Stimulated activated CD4-positive, alpha-beta T cell treated with anti-CD3 and anti-CD28 coated beads, Interleukin-15, amount 100 ng/mL, for 1 hour (primary cell): ENCODE measurements around the gene KSR2.

Experiments
- DNase-seq, 2 donors: peaks; one replicate each; pipeline ENCODE4 v3.0.0-alpha.2; 2020; ENCODE audit warnings: low read depth in 1 of 2, low spot score in 1 of 2

KSR2 gene

DNA sequence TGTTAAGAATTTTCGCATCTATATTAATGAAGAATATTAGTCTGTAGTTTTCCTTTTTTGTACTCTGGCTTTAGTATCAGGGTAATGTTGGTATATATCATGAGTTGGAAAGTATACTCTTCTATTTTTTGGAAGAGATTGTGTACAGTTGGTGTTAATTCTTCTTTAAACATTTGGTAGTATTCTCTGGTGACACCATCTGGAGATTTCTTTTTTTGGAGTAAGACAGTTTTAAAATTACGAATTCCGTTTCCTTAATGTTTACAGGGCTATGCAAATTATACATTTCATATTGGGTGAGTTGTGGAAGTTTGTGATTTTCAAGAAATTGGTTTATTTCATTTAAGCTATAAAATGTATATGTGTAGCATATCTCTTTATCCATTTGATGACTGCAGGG is 423.6 kb downstream of the KSR2 start:
- no peak for DNase-seq

DNA sequence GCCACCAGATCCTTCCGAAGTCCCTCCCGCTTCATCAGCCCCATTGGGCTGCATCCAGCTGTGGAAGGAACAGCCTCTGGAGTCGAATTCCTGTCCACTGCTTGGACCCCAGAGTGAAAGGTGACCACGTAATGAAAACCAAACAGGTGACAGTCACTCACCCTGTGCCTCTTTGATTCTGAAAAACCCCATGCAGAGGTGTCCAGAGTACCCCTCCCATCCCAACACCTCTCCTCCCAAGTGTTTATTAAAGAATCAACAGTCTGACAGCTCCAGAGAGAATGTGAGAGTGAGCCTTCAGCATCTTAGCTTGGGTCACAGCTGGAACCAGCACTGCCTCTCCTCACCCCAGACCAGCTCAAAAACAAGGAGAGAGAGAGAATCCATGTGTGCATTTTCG is 428.8 kb downstream of the KSR2 start:
- no peak for DNase-seq

DNA sequence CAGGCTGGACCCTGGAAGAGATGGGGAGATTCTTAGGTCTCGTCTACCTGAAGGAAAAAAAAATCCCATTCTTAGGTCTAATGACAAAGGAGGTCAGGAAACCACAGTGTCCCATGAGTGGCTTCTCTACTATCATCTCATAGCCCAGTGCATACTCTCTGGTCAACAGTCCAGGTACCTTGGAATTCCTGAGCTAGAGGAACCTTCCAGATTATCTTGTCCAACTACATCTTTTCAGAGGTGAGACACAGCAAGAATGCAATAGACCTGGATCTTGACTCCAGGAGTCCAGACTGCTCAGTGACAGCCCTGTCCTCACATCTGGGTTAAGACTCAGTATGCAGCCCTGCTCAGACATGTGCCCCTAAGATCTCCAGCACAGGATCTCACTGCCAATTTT is 429.9 kb downstream of the KSR2 start:
- DNase-seq: no peak

DNA sequence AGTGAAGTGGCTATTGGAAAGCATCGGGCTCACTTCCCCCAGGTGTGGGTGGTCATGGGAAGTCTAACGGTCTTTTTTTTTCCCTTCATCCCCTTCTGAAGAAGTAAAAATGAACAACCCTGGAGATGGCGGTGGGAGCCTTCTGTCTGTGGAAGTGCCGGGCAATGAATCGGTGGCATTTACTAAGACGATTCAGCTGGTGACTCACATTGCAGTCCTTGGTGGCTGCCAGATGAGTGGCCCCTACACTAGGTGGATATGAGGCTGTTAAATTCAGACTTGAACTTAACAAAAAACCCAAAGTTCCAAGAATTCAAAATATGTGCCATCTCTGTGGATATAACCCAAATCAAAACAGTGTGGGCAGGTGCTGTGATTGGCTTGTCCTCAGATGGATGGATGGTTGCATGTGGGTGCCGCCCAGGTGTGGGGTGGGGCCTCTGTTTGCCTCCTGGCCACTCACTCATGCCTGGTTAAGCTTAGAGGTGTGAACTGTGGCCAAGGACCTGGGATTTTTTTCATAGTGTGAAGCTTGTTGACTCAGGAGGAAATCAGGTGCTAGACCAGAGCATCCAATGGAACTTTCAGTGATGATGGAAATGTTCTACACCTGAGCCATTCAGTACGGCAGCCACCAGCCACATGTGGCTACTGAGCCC is 430.6 kb downstream of the KSR2 start:
- no peak for DNase-seq

DNA sequence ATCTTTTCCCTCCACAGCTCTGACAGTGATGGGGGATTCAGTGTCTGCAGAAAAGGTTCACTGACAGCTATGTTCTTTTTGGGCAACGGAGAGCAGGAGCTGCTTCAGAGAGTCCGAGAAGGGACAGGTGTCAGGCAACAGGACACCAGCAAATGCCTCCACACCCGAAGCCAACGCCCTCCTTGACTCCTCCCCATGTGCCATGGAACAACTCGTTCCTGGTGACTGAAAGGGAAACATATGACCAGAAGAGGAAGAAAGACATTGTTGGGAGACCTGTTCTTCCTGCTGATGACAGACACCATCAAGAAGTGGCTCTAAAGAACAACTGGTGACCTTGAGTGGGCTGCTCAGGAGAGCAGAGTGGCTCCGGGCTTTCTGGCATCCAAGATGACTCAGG is 435.1 kb downstream of the KSR2 start:
- DNase-seq: no peak

DNA sequence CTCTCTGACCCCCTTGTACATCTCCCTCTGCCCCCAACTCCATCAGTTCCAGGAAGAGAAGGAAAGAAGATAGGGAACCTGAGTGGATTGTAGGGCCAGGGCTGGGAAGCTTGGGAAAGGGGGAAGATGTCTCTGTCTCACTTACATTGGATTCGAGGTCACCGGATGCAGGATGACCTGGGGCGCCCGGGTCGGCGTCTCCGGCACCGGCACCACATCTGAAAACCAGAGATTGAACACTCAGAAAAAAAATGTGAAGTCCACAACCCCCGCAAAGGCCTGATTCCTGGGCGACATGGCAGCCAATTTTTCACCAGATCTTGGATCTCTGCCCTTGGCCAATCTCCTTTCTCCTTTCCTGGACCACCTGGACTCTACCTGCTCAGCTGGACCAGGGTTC is 438.0 kb downstream of the KSR2 start:
- no peak for DNase-seq

DNA sequence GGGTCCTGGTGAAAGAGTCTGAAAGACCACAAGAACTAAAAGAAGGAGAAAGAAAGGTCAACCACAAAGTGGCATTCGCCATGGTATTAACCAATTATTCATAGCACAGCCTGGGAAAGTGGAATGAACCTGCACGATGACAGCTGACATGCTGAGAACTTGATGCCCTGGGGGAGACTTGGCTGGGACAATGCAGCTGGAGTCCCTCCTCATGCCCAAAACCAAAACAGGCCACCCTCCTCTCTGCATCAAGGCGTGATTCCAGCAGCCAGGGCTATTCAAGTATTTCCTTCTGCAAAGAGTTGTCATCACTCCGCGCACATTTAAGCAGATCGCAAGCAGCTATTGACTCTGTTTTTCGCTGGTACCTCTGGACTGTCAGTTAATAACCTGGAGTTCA is 440.3 kb downstream of the KSR2 start:
- no peak for DNase-seq

DNA sequence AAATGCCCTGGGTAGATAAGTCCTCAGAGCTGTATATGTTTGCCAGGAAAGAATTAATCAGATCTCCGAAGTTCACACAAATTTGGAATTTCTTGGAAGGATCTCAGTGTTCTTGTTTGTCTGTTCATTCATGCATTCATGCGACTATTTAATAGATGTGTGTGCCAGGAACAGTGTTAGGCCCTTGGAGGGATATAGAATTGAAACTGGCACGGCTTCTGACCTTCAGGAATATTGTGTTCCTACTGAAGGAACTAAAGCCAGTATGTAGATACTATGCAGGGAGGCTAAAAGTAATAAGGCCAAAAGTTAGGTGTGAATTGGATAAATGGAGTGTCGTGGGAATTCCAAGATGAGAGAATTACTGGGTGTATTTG is 441.3 kb downstream of the KSR2 start:
- DNase-seq: no peak

DNA sequence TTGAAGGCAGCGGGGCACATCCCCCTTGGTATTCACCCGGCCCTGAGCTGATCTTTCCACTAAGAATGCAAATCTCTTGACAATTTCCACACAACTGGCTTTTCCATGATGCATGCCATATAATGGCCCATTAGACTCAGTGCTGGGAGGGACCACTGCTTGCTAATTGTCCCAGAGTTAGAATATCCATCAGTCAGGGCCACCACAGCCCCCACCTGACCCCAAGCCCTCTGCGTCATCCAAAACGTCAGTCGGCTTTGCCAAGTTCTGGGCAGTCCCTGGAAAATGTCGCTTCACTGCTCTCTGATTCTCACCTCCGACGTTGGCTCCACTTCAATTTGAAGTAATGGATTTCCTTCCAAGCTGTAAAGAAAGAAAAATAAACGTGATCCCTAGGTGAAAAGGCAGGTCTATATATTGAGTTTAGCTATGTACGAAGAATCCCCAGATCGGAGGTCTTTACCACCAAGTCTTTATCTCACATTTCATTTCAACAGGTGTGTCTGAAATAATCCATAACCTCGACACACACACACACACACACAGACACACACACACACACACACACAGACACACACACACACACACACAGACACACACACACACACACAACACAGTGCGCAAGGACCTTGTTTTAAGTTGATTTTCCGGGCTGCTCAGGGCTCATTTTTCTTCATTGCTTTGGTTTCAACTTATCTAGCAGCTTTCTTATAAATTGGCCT is 441.9 kb downstream of the KSR2 start:
- no peak for DNase-seq

DNA sequence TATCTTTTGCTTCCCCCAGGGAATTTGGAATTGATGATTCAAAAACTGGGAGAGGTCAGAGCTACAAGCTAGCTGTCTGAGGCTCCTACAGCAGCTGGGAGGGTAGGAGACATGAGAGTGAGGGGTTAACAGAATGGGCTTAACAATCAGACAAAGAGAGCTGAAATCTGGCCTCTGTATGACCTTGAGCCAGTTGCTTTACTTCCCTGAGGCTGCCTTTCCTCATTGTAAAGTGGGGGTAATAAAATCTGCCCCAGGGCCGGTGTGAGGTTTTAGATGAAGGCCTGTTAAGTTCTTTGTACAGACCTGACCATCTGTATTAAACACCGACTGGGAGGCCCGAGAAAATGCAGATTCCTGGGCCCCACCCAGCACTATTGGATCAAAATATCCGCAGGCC is 443.0 kb downstream of the KSR2 start:
- DNase-seq: no peak

DNA sequence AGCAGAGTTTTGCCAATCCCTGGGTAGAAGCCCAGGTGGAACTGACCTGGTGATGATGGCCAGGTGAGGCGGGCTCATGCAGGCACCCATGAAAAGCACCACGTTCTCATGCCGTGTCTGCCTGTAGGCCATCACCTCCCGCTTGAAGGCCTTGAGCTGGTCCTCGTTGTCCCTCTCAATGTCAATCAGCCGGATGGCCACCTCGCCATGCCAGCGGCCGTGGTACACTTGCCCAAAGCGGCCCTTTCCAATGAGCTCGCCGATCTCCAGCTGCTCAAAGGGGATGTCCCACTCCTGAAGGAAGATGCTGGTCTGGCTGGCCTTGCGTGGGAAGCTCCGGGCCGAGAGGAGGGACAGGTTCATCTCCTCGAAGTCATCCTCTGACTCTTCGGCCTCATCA is 444.0 kb downstream of the KSR2 start:
- DNase-seq: no peak

DNA sequence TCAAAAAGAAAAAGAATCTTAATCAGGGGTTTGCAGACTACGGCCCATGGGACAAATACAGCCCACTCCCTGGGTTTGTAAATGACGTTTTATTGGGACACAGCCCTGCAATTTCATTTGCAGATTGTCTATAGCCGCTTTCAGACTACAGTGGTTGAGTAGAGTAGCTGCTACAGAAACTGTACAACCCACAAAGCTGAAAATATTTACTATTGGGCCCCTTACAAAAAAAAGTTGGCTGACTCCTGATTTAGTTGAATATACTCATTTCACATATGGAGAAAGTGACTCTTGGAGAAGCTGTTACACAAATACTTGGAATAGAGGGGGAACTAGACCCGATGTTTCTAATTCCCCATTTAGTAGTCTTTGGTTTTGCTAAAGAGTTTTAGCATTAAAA is 444.8 kb downstream of the KSR2 start:
- no peak for DNase-seq

DNA sequence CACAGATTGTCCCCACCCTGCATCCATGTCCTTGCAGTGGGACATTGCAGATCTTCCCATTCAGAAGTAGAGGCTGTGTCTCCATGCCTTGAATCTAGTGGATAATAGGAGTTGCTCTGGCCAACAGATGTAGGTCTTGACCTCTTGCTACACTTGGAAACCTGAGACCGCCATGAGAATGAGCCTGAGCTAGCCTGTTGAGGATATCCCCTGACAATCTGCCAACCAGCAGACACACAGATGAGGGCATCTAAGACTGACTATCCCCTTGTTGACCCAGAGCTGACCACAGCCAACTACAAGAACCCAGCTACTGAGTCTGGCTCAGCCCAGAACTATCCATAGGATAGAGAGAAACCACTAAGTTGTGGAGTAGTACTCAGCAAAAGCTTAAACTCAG is 446.2 kb downstream of the KSR2 start:
- DNase-seq: no peak

DNA sequence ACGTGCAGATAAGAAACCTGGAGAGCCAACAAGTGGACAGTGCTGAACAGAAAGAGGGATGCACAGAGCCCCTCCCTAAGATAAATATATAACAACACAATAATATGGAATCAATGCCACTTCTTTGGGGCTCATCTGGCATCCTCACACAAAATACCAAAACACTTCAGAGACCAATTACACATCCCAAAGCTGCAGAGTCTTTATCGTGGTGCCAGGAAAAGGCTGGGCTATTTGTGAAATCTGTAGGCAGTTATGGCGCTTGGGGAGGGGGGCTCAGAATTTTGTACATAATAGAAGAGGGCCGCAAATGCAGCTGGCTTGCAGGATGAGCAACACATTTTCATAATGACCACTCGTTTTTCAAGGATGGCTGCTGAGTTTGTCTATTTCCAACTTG is 446.9 kb downstream of the KSR2 start:
- no peak for DNase-seq

DNA sequence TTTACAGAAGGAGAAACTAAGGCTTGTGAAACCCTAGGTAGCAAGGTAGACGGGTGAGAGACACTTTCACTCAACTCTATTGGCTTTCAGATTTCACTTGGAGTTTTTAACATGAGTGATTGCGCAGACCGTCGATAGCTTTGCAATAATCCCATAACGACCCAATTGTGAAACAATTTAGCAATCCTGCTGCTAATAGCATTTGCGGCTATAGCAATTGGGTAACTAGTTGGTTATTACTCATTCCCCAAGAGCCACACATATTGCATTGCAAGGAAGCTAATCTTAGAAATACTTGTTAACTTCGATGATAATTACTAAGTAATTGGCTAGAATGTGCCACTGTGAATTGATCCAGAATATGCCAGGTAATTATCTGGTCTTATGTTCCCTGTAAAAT is 447.4 kb downstream of the KSR2 start:
- no peak for DNase-seq

DNA sequence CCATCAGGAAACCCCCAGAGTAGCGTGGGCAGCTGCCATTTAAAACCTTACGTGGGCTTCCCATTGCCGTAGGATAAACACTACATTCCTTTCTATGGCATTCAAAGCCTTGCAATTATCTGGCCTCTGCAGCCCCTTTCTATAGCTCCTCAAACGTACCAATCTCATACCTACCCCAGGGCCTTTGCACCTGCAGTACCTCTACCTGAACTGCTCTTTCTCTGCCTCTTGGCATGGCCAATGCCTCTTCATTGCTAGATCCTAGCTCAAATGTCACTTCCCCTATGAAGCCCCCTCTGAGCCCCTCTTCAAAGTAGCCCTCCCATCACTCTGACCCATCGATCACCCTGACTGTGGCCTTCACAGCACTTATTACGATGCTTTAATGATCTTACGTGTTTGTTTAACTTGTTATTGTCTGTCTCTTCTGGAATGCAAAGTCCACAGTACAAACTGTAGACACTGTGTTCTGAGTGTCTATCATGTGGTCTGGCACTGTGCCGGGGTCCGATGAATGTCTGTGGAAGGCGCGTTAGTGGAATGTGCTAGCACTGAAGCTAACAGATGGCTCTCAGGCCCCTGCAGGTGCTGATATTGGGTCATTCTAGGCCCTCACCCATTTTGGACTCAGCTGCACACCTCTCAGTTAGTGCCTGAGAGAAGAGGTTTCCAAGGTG is 450.1 kb downstream of the KSR2 start:
- no peak for DNase-seq

DNA sequence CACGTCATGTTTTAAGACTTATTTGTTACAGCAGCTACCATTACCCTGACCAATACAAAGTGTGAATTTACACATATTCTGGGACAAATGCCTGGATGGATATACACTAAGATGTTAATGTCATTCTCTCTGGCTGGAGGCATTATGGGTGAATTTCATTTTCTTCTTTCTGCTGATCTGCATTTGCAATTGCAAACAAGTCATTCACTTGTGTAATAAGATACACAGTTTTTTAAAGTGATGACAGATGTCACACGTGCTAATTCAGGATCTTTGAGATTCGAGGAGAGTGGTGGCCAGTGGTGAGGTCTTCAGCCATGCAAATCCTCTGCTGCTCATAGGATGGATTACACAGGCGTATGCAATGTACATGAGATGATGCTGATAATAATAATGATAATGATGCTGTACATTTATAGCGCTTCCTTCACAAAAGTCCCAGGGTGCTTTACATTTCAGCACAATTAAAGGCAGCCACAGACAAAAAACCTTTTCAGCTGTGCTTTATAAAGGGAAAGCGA is 451.5 kb downstream of the KSR2 start:
- DNase-seq: no peak

DNA sequence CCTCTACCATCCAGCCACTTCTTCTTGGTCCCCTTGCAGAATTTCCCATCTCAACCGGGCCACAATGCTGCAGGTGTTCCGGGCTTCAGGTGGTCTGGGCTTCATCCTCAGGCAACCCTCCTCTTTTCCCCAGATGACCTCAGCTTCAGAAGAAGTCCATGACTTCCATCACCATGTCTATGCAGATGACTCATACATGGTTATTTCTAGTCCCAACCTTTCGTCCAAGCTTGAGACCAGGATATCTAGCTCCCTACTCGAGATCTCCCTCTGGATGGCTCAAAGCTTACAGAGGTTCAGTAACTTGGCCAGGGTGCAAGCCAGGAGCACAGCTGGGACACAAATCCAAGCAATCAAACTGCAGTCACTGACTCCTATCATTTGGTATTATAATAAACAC is 452.8 kb downstream of the KSR2 start:
- DNase-seq: no peak

DNA sequence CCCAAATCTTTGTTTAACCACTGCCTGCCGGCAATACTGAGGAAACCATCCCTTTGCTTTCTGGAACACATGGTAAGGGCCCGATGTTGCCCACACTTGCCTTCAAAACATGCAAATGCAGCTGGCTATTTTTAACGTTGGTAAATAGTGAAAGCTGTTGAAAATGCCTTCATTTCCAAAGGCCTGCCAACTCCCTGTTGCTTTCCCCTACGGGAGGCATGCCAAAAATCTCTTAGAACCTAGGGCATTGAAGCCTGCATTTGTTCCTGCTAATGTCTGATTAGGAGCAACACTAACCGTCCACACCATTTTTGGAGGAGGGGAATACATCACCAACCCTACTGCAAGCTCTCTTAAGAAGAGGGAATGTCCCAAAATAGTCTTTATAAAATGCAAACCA is 454.8 kb downstream of the KSR2 start:
- no peak for DNase-seq

DNA sequence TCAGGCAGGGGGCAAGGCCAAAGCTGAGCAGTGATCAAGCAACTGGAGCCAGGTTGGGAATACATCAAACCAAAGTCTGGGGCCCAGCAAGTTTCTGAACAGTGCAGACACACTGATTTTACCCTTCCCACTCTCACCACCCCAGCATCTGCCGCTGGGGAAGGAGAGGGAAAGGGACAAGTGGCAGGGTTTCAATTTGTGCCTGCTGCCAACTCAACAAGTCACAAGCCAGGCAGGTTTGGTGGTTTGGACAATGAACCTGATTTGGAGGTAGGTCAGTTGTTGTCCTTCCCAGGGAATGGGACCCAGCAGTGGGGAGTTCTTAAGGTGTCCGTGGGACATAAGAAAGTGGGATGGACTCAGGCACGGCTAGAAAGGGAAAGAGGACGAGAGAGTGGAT is 455.4 kb downstream of the KSR2 start:
- no peak for DNase-seq

DNA sequence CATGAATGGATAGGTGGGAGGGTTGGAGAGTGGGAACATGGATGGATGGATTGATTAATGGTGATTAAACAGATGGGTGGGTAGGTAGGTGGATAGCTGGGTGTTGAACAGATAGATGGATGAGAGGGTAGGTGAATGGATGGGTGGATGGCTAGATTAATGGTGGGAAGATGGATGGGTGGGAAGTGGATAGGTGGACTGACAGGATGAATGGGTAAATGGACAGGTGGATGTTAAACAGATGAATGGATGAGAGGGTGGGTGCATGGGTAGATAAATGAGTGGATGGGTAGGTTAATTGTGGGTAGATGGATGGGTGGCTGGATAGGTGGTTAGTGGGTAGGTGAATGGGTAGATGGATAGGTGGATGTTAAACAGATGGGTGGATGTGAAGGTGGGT is 460.3 kb downstream of the KSR2 start:
- DNase-seq: no peak

DNA sequence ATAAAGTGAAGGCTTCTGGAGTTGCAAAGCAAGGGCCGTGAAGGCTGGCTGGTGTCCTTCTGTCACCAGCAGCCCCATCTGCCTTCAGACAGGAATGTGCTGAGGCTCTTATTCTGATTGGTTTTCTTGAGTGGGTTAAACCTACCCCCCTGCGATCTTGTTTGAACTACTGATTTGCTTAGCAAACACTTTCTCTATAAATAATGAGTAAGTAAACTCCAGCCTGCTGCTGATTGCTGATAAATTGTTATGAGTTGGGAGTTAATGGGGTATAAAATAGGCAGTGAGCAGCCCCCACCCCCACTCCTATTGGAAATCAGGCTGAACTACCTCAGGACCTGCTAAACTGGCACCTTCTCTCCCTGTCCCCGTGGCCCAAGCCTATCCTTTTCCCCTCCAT is 461.2 kb downstream of the KSR2 start:
- DNase-seq: no peak

DNA sequence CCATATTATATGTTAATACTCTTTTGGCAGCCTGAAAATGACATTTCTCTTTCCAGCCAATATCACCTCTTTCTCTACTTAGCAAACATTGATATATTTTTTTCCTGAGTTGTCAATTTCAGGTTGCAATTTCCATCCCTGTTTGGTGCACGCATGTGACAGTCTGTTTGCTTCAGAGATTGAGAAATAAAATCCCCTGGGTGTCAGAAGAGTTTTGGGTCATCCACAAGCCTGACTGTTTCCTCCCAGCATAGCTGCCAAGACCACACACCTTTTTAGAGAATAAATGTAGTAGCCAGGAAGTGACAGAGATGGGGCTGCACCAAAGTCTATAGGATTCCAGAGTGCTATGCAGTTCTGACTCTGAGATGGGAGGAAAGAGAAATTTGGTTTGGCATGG is 462.5 kb downstream of the KSR2 start:
- DNase-seq: no peak
